OCI-LY1 (cell line): ENCODE data around the gene BIN1.

ENCODE experiments used
- CTCF ChIP-seq: fragments of 200-600 bp; sonication (generic), shearing (Covaris generic); IDR thresholded peaks from 2 replicates; pipeline ENCODE4 v1.5.1; 2017; ENCODE audit warnings: mild to moderate bottlenecking, antibody characterized with exemption, low read length, moderate library complexity, mixed read lengths
- EZH2 ChIP-seq: fragments of 200-600 bp; sonication (generic), shearing (Covaris generic); IDR thresholded peaks from 2 replicates; pipeline ENCODE4 v1.8.0; 2017; ENCODE audit warnings: borderline replicate concordance, mixed run types, mild to moderate bottlenecking, antibody characterized with exemption, low read length, moderate library complexity, mixed read lengths

- TF ChIP-seq CTCF (no peak), EZH2 (no peak)
Observed at GRCh38 chr2:127142663-127143630, 36.0 kb upstream of the BIN1 start.
